DMS153 treated with DMSO at 0.1 percent for 48 hours (cell line): ENCODE data around the gene RPS6KA1.
"Not testable (repeated sequence)": the region's sequence is repeated elsewhere in the genome, so short reads cannot be mapped to it uniquely, and the experiment has no call there.

ENCODE experiments used
- DNase-seq: peaks from one replicate; lab custom pipeline; 2025; ENCODE audit not compliant: unreplicated experiment; lab: John Stamatoyannopoulos, UW

Gene RPS6KA1

DNA sequence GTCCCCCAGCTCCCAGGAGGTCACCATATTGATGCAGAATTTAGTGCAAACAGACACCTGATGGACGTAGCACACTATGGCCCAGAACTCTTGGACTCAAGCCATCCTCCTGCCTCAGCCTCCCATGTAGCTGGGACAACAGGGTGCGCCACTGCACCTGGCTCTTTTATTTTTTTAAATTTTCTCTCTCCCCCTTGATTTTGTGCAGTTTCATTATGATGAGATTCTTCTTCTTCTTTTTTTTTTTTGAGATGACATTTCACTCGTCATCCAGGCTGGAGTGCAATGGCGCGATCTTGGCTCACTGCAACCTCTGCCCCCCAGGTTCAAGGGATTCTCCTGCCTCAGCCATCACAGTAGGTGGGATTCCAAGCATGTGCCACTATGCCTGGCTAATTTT is 63.8 kb downstream of the RPS6KA1 start:
- no peak for DNase-seq

DNA sequence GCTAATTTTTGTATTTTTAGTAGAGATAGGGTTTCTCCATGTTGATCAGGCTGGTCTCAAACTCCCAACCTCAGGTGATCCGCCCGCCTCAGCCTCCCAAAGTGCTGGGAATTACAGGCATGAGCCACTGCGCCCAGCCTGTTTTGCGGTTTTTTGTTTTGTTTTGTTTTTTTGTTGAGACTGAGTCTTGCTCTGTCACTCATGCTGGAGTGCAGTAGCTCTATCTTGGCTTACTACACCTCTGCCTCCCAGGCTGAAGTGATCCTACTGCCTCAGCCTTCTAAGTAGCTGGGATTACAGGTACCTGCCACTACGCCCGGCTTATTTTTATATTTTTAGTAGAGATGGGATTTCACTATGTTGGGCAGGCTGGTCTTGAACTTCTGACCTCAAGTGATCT is 65.0 kb downstream of the RPS6KA1 start:
- not testable (repeated sequence) for DNase-seq

DNA sequence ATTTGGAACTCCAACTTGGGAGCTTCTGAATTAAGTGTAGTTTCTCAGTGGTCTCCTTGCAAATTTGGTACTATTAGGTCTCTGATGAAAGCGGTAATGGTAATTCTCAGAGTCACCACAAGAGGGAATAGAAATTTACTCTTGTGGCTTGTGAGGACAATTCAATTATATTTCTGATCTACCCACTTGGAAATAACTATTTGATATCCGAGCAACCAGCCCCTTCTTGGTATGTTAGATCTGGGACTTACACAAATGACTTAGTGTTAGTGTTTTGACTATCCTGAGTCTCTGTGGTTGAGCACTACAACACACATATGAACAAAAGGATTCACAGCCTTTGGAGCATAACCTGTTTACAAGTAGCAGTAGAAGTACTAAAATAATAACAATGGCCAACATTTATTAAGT is 68.1 kb downstream of the RPS6KA1 start:
- DNase-seq: peak; percentile 79

DNA sequence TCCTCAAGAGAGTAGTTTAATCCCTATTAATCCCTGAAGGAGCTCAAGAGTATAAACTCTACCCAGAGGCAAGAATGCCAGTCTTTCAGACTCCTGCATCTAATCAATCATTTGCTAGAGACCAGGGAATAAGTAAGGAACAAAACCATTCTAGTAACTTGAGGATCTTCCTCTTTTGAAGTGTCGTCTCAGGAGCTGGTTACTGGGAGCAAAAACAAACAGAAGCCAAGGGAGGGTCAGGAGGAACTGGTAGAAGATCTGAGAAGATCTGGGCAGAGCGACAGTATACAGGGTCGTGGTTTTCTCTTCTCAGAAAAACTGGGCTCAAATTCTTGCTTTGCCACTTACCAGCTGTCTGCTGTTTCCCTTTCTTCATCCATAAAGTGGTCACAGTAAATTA is 69.3 kb downstream of the RPS6KA1 start:
- no peak for DNase-seq

DNA sequence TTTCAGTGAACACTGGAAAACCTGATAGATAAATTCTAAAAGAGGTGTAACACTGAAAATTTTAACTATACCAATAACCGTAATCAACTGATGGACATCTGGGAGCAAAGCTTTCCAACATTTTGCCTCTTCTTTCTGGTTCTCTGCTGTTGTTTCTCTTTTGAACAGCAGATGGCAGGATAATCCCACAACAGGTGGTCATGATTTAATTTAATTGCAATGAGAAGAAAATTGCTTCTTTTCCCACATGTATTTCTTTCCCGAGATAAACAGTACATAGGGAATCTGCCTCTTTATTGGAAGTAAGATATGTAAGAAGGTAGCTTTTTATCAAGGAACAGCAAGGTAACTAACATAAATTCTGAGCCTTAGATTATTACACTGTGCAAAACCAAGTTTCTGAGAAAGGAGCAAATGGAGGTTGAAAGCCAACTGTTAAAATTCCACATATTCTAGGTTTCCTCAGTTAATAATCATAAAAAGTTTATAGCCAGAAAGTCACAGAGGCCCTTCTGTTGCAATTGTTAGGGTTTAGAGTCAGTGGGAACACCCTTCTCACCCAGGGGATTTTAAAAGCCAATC is 72.9 kb downstream of the RPS6KA1 start:
- DNase-seq: peak; percentile 84

DNA sequence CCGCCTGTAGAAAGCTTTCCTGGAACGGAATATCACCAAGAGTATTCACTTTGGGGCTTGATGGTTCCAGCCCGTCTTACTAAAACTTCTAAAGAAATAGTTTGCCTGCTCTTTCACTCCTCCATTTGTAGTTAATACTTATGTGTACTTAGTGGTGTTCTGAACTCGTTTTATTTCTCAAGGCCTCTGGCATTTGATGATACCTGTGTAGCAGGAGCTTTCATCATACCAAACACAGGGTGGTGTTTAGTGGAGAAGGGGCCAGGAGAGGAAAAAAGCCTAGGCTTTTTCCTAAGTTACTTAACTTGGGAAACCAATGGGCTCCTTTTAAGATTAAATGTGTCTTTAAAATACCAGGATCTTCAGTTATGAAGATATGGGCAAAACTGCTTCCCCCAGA is 74.3 kb downstream of the RPS6KA1 start:
- DNase-seq: no peak

DNA sequence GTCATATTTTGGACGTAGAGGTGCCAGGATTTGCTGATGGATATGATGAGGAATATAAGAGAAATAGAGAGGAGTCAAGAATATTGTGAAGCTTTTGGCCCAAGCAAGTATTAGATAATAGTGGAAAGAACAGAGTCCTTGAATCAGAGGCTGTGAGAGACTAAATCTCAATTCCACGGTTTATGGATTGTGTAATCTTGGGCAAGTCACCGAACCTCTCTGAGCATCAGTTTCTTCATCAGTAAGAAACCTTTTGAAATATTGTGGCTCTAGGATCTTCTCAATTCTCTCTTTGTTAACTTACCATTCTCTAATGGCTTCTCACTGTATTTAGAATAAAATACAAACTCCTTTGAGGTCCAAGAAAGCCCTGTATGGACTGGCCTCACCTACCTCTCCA is 77.6 kb downstream of the RPS6KA1 start:
- no peak for DNase-seq

DNA sequence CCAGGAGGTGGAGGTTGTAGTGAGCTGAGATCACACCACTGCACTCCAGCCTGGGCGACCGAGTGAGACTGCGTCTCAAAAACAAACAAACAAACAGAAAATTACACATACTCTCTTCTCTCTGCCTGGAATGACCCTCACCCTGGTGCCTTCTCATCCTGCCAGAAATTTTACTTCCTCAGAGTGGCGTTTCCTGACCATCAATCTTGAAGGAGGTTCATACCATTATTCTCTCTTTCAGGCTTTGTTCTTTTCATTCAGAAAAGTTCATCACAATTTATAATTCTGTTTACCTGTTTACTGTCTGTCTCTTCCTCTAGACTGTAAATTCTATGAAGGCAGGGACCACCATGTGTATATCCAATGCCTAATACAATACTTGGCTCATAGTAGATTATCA is 79.3 kb downstream of the RPS6KA1 start:
- no peak for DNase-seq

DNA sequence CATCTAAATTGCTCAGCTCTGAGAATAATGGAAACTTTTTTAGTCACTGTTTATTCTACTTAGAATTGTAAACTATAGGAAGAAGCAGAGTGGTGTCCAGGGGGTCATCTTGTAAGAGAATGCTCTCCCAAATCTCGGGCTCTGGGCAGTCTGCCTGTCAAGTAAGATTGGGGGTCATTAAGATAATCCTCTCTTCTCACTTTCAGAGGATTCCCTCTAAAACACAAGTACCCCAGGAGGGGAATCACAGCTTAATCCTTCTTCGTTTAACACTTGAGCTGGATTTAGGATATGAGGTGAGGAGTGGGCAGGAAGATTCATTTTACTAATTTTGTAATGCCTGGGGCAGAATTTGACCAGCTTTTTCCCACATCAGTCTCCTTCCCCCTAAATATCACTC is 81.2 kb downstream of the RPS6KA1 start:
- no peak for DNase-seq

DNA sequence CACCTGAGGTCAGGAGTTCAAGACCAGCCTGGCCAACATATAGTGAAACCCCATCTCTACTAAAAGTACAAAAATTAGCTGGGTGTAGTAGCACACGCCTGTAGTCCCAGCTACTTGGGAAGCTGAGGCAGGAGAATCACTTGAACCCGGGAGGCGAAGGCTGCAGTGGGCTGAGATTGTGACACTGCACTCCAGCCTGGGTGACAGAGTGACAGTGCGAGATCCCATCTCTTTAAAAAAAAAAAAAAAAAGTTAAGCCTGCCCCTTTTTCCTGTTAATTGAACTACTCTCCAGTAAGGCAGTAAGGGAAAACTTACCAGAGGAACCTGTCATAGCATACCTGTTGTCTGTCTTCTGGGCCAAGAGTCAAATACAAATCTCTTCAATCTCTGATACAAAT is 83.1 kb downstream of the RPS6KA1 start:
- not testable (repeated sequence) for DNase-seq

DNA sequence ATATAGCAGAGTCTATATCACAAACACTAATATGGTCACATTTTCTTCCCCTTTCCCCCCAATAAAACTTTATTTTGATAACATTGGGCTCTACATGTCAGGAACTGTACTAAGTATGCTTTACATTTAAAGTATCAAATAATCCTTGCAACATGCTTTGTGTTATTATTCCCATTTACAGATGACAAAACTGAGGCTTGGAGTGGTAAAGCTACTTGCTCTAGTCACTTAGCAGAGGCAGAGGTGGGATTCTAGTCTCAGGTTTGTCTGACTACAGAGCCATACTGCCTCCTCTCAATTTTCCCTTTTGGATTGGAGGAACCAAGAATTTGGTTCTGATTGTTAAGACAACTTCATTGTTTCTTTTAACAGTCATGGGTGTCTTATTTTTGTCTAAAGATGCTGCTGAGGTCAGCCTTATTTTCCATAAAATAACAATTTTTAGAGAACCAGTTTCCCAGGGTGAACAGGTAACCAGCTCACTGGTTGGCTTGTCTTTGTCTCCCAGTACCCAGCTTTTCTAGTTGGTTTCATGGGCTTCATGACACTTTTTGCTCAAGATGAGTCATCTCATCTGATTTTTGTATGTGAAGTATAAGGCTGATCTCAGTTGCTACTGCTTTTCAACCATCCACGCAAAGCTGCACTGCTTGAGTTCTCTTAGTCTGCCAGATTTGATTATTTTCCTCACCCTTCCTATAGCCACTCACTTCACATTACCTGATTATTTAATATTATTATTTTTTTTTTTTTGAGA is 85.3 kb downstream of the RPS6KA1 start:
- DNase-seq: no peak

DNA sequence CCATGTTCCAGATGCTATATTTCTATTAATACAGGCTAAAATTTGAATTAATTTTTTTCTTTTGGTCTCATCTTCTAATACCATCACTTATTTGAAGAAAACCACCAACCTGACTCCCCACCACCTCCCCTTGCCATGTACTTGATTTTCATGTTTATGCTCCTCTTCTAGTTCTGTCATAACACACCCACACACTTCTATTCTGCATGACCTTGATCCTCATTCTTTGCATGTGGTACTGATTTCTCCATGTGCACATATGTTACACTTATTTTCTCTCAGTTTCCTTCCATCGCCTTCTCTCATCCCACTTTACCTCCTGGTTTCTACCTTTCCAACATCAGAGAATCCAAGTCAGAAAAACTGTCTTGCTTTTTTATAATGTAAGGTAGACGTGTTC is 87.3 kb downstream of the RPS6KA1 start:
- DNase-seq: no peak

DNA sequence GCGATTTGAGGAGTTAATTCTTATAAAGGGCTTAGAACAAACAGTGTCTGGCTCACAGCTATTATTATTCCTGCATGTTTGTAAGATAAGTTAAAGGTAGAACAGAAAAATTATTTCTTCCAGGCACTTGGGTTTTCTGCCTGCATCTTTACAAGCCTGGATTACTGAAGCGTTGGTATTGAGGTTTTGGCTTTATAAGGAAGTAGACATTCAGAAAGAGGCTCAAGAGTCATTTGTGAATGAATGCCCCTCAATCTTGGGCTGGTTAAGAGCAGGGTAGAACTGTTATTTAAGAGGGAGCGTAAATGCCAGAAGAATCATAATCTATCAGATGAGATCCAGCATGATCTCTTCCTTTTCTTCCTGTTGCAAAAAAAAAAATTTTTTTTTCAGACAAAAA is 89.0 kb downstream of the RPS6KA1 start:
- no peak for DNase-seq
